ENCODE results near the gene P2RY2.

The P2RY2 gene

DNA sequence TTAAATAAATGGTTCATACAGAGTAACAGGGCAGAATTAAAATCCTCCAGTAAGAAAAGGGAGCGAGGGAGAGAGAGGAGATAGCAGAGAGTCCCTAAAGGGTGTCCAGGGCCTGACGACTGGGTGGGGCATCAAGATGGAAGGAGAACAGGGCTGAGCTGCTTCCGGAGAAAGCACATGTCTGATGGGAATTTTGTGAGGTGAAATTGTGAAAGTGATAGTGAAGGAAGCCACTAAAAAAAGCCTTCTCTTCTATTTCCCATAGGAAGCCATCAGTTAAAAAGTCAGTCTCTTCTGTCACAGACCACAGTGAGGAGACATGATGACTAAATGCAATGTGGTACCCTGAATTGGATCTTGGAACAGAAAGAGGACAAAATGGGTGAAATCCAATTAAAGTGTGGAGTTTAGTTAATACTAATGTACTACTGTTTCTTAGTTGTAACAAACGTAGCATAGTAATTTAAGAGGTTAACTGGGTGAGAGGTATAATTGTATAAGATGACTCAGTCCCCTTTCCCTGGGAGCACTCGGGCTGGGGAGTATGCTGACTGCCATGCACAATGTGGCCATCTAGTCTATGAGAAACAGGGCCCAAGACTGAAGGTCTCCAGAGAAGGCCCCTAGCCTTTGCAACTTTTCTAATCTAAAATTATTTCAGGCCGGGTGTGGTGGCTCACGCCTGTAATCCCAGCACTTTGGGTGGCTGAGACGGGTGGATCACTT is 46.5 kb upstream of the P2RY2 start:
- no peak for DNase-seq (ENCODE audit: low read depth in 1 of 2, low spot score in 1 of 2)
- H3K4me3 ChIP-seq (replicated peaks; ENCODE audit: insufficient read depth, low read length) = no peak overlapping the region
- H3K27ac ChIP-seq (replicated peaks) = no peak overlapping the region
- TF ChIP-seq SPI1 (IDR thresholded peaks at IDR 0.05; ENCODE audit: borderline replicate concordance, low read depth) (no peak), POLR2AphosphoS5 (IDR thresholded peaks at IDR 0.05; ENCODE audit: low read depth) (no peak), GABPA (IDR thresholded peaks at IDR 0.05; ENCODE audit: low read depth) (no peak)
- TF ChIP-seq, protein P1, sequence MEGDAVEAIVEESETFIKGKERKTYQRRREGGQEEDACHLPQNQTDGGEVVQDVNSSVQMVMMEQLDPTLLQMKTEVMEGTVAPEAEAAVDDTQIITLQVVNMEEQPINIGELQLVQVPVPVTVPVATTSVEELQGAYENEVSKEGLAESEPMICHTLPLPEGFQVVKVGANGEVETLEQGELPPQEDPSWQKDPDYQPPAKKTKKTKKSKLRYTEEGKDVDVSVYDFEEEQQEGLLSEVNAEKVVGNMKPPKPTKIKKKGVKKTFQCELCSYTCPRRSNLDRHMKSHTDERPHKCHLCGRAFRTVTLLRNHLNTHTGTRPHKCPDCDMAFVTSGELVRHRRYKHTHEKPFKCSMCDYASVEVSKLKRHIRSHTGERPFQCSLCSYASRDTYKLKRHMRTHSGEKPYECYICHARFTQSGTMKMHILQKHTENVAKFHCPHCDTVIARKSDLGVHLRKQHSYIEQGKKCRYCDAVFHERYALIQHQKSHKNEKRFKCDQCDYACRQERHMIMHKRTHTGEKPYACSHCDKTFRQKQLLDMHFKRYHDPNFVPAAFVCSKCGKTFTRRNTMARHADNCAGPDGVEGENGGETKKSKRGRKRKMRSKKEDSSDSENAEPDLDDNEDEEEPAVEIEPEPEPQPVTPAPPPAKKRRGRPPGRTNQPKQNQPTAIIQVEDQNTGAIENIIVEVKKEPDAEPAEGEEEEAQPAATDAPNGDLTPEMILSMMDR (IDR thresholded peaks at IDR 0.05; ENCODE audit: insufficient read depth, low read length) = no peak
- TF ChIP-seq, protein P2, sequence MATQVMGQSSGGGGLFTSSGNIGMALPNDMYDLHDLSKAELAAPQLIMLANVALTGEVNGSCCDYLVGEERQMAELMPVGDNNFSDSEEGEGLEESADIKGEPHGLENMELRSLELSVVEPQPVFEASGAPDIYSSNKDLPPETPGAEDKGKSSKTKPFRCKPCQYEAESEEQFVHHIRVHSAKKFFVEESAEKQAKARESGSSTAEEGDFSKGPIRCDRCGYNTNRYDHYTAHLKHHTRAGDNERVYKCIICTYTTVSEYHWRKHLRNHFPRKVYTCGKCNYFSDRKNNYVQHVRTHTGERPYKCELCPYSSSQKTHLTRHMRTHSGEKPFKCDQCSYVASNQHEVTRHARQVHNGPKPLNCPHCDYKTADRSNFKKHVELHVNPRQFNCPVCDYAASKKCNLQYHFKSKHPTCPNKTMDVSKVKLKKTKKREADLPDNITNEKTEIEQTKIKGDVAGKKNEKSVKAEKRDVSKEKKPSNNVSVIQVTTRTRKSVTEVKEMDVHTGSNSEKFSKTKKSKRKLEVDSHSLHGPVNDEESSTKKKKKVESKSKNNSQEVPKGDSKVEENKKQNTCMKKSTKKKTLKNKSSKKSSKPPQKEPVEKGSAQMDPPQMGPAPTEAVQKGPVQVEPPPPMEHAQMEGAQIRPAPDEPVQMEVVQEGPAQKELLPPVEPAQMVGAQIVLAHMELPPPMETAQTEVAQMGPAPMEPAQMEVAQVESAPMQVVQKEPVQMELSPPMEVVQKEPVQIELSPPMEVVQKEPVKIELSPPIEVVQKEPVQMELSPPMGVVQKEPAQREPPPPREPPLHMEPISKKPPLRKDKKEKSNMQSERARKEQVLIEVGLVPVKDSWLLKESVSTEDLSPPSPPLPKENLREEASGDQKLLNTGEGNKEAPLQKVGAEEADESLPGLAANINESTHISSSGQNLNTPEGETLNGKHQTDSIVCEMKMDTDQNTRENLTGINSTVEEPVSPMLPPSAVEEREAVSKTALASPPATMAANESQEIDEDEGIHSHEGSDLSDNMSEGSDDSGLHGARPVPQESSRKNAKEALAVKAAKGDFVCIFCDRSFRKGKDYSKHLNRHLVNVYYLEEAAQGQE (IDR thresholded peaks at IDR 0.05; ENCODE audit: insufficient replicate concordance, low read depth) = no peak
- no peaks in the 10 kb centered on the region for H3K27me3 ChIP-seq (ENCODE audit: insufficient read depth, poor library complexity, severe bottlenecking)

DNA sequence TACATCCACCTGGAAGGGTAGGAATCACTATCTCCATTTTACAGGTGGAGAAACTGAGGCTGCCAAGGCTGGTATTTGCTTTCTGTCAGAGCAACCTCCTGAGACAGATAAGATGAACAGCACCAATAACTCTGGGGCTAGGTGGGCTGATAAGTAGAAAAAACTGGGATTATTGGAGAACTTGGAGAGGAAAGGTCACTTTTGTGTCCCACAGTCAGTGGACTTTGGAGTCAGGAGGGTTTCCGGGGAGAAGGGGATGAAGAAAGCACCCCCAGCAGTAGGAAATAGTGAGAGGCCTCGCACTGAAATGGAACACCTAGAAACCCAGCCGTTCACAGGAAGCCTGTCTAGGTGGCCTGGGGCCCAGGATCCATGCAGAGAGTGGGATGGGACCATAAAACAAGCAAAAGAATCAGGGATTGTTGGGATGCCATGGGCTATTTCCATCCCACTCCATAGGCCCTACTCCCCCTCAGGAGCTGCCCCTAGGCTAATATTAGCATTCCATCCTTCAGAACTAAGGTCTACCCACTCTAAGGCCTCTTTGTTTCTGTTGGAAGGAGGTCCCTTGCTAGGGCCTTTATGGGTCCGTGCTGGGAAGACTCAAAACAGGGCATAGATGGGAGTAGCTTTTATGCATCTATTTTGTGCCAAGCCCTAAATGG is 45.0 kb upstream of the P2RY2 start:
- DNase-seq (ENCODE audit: low read depth in 1 of 2, low spot score in 1 of 2) = no peak
- H3K27me3 ChIP-seq (ENCODE audit: insufficient read depth, poor library complexity, severe bottlenecking) = no peaks in the 10 kb centered on the region
- TF ChIP-seq GABPA (IDR thresholded peaks at IDR 0.05; ENCODE audit: low read depth) (no peak), SPI1 (IDR thresholded peaks at IDR 0.05; ENCODE audit: borderline replicate concordance, low read depth) (no peak), POLR2AphosphoS5 (IDR thresholded peaks at IDR 0.05; ENCODE audit: low read depth) (no peak)
- TF ChIP-seq, protein P2 (IDR thresholded peaks at IDR 0.05; ENCODE audit: insufficient replicate concordance, low read depth) = no peak
- TF ChIP-seq, protein P1 (IDR thresholded peaks at IDR 0.05; ENCODE audit: insufficient read depth, low read length) = no peak
- H3K27ac ChIP-seq (replicated peaks) = no peak overlapping the region
- H3K4me3 ChIP-seq (replicated peaks; ENCODE audit: insufficient read depth, low read length) = no peak overlapping the region

DNA sequence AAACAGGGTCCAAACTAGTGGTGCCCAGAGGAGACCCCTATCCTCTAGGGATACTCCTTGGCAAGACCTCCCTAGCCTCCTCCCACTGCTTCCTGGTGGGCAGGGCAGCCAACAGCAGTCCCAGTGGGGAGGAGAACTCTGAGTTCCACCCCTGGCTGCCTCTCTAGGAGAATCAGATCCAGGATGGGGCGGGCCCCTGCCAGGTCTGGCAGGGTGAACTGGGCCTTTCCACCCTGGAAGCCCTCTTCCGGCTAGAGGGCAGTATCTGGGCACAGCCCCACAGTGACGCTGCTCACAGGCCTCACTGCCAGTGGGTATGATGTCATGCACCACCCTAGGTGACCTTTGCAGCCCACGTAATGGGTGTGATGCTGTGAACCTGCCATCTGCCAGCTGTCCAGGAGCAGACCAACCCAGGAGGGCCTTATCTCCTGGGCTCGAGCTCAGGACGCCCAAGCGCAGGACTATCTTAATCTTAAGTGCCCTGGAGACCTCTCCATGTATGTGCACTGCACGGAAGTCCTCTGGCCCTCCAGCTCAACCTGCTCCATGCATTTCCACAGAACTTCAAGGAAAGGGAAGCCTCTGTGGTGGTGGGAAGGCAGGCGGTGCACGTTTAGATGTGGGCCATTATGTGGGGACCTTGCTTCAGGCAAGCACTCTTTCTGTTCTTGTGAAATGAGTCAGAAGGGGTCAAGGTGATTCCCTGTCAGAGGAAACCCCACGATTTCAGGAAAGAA is 44.2 kb upstream of the P2RY2 start:
- no peak overlapping the region for H3K27ac ChIP-seq (replicated peaks)
- no peak for TF ChIP-seq POLR2AphosphoS5 (IDR thresholded peaks at IDR 0.05; ENCODE audit: low read depth)
- no peak for TF ChIP-seq GABPA (IDR thresholded peaks at IDR 0.05; ENCODE audit: low read depth)
- TF ChIP-seq, protein P2 (IDR thresholded peaks at IDR 0.05; ENCODE audit: insufficient replicate concordance, low read depth) = no peak
- TF ChIP-seq, protein P1 (IDR thresholded peaks at IDR 0.05; ENCODE audit: insufficient read depth, low read length) = no peak
- no peak for TF ChIP-seq SPI1 (IDR thresholded peaks at IDR 0.05; ENCODE audit: borderline replicate concordance, low read depth)

More for the DNA sequence above, 44.2 kb upstream of the P2RY2 start:
- Histone ChIP-seq H3K27me3 (ENCODE audit: insufficient read depth, poor library complexity, severe bottlenecking) (no peaks in the 10 kb centered on the region), H3K4me3 (replicated peaks; ENCODE audit: insufficient read depth, low read length) (no peak overlapping the region)
- no peak for DNase-seq (ENCODE audit: low read depth in 1 of 2, low spot score in 1 of 2)
